ENCODE results near the gene FBXO34. TPM values are rescaled to one million over a fixed set of nuclear protein-coding genes. Genes with fewer than 3 reads are reported as not detected.
"Not testable (repeated sequence)": the region's sequence is repeated elsewhere in the genome, so short reads cannot be mapped to it uniquely, and the experiment has no call there.

The FBXO34 gene
- total and polyA plus RNA-seq, 7 donors = 6.1 to 57.4 (median 25.8) TPM

DNA sequence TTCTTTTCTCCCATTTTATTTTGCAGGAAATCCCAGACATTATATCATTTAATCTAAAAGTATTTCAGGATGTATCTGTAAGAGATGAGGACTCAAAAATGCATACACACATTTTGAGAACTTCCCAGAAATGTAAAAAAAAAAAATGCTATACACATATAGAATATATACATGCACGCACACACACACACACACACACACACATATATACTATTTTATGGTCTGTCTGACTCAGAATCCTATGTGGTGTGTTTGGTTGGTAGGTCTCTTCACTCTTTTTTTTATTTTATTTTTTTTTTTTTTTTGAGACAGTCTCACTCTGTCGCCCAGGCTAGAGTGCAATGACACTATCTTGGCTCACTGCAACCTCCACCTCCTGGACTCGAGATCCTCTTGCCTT lies 65.5 kb downstream of the FBXO34 start:
- intact Hi-C loops (cut with DNase I) = no loop called here
- ATAC-seq = no peak
- TF ChIP-seq, protein P1, sequence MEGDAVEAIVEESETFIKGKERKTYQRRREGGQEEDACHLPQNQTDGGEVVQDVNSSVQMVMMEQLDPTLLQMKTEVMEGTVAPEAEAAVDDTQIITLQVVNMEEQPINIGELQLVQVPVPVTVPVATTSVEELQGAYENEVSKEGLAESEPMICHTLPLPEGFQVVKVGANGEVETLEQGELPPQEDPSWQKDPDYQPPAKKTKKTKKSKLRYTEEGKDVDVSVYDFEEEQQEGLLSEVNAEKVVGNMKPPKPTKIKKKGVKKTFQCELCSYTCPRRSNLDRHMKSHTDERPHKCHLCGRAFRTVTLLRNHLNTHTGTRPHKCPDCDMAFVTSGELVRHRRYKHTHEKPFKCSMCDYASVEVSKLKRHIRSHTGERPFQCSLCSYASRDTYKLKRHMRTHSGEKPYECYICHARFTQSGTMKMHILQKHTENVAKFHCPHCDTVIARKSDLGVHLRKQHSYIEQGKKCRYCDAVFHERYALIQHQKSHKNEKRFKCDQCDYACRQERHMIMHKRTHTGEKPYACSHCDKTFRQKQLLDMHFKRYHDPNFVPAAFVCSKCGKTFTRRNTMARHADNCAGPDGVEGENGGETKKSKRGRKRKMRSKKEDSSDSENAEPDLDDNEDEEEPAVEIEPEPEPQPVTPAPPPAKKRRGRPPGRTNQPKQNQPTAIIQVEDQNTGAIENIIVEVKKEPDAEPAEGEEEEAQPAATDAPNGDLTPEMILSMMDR (IDR thresholded peaks at IDR 0.05) = no peak

DNA sequence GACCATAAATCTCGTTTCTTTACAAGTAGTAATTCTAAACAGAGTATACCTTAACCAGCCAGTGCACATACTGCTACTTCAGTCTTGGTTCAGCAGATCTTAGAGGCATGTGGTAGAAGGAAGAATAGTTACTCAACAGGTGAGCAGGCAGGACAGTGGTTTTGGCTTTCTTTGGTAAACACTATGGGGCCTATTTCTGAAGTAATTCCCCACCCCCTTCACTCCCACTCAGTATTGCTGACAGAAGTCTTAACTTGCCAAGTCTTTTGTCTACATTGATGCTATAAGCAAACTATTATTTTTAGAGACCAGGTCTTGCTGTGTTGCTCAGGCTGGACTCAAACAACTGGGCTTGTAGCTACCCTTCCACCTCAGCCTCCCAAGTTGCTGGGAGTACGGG lies 68.5 kb downstream of the FBXO34 start:
- peaks cover 54% of the 10 kb centered on the region for H3K4me1 ChIP-seq
- WGBS, 3 donors = 53 to 73% (median 58%) methylated on average over 2 of the region's 2 CpGs
- peak; percentile 23 to 61 (median 42) for ATAC-seq

More for the DNA sequence above, 65.5 kb downstream of the FBXO34 start:
- no peak for DNase-seq
- Histone ChIP-seq H3K27ac (no peak overlapping the region), H3K4me3 (no peak overlapping the region), H3K4me1 (peaks cover 62% of the 10 kb centered on the region), H3K36me3 (ENCODE audit: insufficient read depth in 1 of 2, low read depth in 1 of 2) (no peaks in the 10 kb centered on the region), H3K27me3 (ENCODE audit: insufficient read depth in 3 of 3, low read length in 2 of 3) (no peaks in the 10 kb centered on the region), H3K9me3 (no peaks in the 10 kb centered on the region)
- 84 to 89% (median 86%) methylated on average over 3 of the region's 3 CpGs for WGBS, 3 donors

DNA sequence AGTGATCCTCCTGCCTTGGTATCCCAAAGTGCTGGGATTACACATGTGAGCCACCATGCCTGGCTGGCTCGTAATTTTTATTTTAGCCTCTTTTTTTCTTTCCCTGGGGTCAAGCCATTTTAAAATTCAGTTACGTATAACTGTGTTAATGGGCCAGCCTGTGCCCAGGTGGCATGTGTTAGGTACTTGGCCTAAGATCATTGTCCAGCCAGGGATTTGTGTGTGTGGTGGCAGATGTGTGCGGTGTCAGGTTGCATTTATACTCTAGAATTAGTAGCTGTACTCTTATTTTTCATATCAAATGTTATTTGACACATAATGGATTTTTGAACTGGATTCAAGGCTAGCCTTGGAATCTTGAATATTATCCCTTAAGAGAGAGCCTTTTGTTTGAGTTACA lies 69.3 kb downstream of the FBXO34 start:
- Histone ChIP-seq H3K27ac (peak overlapping the region; percentile 64), H3K4me3 (no peak overlapping the region), H3K36me3 (ENCODE audit: insufficient read depth in 1 of 2, low read depth in 1 of 2) (no peaks in the 10 kb centered on the region), H3K9me3 (no peaks in the 10 kb centered on the region), H3K4me1 (peaks cover 56% of the 10 kb centered on the region), H3K27me3 (ENCODE audit: insufficient read depth in 3 of 3, low read length in 2 of 3) (no peaks in the 10 kb centered on the region)
- TF ChIP-seq, protein P1 (IDR thresholded peaks at IDR 0.05) = no peak
- intact Hi-C loops (cut with DNase I) = no loop called here
- DNase-seq = no peak
- peak; percentile 56 to 71 (median 70) for ATAC-seq
- WGBS, 3 donors = 30 to 49% (median 36%) methylated on average over 3 of the region's 3 CpGs

More for the DNA sequence above, 68.5 kb downstream of the FBXO34 start:
- no peak for DNase-seq
- no peaks in the 10 kb centered on the region for H3K36me3 ChIP-seq (ENCODE audit: insufficient read depth in 1 of 2, low read depth in 1 of 2)
- H3K4me3 ChIP-seq = no peak overlapping the region
- no peaks in the 10 kb centered on the region for H3K27me3 ChIP-seq (ENCODE audit: insufficient read depth in 3 of 3, low read length in 2 of 3)
- H3K9me3 ChIP-seq = no peaks in the 10 kb centered on the region
- peak overlapping the region; percentile 64 for H3K27ac ChIP-seq
- TF ChIP-seq, protein P1 (IDR thresholded peaks at IDR 0.05) = no peak
- intact Hi-C loops (cut with DNase I) = no loop called here

DNA sequence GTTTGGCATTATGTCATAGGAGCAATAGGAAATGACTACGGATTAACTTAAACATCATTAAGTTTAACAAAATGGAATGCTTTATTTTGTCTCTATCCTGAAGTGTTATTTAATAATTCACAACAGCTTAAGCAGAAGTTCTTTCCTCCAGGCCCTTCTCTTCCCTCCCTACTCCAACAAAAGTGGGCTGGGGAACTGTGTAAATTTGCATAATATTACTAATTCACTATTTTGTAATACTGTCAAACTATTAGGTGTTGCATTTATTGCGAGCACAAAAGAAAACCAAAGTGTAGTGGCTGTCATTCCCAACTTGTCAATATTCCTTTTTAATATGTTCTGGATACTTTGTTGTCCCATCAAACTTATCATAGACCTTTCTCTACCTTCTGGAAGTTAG lies 70.6 kb downstream of the FBXO34 start:
- TF ChIP-seq, protein P1 (IDR thresholded peaks at IDR 0.05) = no peak
- no peaks in the 10 kb centered on the region for H3K36me3 ChIP-seq (ENCODE audit: insufficient read depth in 1 of 2, low read depth in 1 of 2)
- H3K4me3 ChIP-seq = no peak overlapping the region
- ATAC-seq (no peak), DNase-seq (no peak)
- no peaks in the 10 kb centered on the region for H3K27me3 ChIP-seq (ENCODE audit: insufficient read depth in 3 of 3, low read length in 2 of 3)
- H3K9me3 ChIP-seq = no peaks in the 10 kb centered on the region
- 91 to 94% (median 92%) methylated on average over 2 of the region's 2 CpGs for WGBS, 3 donors
- peaks cover 66% of the 10 kb centered on the region for H3K4me1 ChIP-seq
- H3K27ac ChIP-seq = no peak overlapping the region
- intact Hi-C loops (cut with DNase I) = no loop called here

DNA sequence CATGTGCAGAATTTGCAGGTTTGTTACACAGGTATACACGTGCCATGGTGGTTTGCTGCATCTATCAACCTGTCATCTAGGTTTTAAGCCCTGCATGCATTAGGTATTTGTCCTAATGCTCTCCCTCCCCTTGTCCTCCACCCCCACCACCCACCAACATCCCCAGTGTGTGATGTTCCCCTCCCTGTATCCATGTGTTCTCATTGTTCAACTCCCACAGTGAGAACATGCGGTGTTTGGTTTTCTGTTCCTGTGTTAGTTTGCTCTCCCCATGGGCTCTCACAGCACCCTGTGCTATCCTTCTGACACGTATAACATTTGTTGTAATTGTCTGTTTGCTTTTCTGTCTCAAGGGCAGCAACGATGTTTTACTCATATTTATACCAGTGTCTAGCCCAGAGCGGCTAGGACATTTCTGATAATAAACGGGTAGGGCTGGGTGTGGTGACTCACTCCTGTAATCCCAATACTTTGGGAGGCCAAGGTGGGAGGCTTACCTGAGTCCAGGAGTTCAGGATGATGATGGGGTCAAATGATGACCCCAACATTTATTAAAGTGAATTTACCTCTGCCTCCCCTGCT lies 73.5 kb downstream of the FBXO34 start:
- ATAC-seq; H3K27ac ChIP-seq; DNase-seq; H3K36me3 ChIP-seq (ENCODE audit: insufficient read depth in 1 of 2, low read depth in 1 of 2); H3K9me3 ChIP-seq; H3K27me3 ChIP-seq (ENCODE audit: insufficient read depth in 3 of 3, low read length in 2 of 3); H3K4me3 ChIP-seq: not testable (repeated sequence)
- 75 to 94% (median 86%) methylated on average over 6 of the region's 6 CpGs for WGBS, 3 donors
- intact Hi-C loops (cut with DNase I) = loop anchor here (5.0 kb wide), 2 partner anchors 32 to 37 kb away; no protein-coding TSS in a partner anchor
- H3K4me1 ChIP-seq = peaks cover 67% of the 10 kb centered on the region

Data from psoas muscle (tissue), 8 donors.